Lower leg skin (tissue), 3 donors: ENCODE measurements around the gene DNAJB4.

ENCODE experiments used
- POLR2A ChIP-seq, 2 donors: fragments of 450-650 bp; IDR thresholded peaks; one replicate each; pipeline ENCODE4 v1.6.1; 2016 to 2017; ENCODE audit warnings: antibody characterized with exemption in 2 of 2, mild to moderate bottlenecking in 1 of 2, moderate library complexity in 1 of 2
- TF ChIP-seq, protein P1 (sequence below), 3 donors: fragments of 450-650 bp; IDR thresholded peaks; one replicate each; pipeline ENCODE4 v1.5.1; 2016; ENCODE audit warnings: antibody characterized with exemption in 3 of 3, mild to moderate bottlenecking in 3 of 3, moderate library complexity in 2 of 3

DNA sequence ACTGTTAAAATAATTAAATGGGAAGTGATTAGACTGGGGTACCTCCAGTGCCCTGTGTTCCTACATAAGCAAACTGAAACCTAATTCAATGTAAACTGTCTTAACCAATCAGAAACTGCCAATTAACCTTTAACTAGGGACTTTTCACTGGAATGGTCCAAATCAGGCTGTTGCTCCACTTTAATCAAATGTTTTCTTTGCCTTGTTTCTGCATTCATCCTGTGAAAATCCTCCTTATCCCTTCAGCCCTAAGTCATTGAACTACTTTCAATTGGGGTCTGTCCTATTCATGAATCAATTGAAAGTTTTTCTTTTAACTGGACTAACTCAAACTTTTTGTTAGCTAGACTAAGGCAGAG is 20.8 kb upstream of the DNAJB4 start:
- TF ChIP-seq, protein P1, sequence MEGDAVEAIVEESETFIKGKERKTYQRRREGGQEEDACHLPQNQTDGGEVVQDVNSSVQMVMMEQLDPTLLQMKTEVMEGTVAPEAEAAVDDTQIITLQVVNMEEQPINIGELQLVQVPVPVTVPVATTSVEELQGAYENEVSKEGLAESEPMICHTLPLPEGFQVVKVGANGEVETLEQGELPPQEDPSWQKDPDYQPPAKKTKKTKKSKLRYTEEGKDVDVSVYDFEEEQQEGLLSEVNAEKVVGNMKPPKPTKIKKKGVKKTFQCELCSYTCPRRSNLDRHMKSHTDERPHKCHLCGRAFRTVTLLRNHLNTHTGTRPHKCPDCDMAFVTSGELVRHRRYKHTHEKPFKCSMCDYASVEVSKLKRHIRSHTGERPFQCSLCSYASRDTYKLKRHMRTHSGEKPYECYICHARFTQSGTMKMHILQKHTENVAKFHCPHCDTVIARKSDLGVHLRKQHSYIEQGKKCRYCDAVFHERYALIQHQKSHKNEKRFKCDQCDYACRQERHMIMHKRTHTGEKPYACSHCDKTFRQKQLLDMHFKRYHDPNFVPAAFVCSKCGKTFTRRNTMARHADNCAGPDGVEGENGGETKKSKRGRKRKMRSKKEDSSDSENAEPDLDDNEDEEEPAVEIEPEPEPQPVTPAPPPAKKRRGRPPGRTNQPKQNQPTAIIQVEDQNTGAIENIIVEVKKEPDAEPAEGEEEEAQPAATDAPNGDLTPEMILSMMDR (IDR thresholded peaks at IDR 0.05): no peak
- TF ChIP-seq POLR2A (IDR thresholded peaks at IDR 0.05): no peak
